TTC549 (cell line): ENCODE measurements around the gene SSNA1.
A peak's percentile ranks its signal among the peaks of the same experiment; 100 is the strongest.

Experiments
- FAIRE-seq: peaks from 2 replicates; lab custom pipeline; 2012; peaks lifted over from hg19 to GRCh38; lab: Jason Lieb, UNC

The SSNA1 gene

DNA sequence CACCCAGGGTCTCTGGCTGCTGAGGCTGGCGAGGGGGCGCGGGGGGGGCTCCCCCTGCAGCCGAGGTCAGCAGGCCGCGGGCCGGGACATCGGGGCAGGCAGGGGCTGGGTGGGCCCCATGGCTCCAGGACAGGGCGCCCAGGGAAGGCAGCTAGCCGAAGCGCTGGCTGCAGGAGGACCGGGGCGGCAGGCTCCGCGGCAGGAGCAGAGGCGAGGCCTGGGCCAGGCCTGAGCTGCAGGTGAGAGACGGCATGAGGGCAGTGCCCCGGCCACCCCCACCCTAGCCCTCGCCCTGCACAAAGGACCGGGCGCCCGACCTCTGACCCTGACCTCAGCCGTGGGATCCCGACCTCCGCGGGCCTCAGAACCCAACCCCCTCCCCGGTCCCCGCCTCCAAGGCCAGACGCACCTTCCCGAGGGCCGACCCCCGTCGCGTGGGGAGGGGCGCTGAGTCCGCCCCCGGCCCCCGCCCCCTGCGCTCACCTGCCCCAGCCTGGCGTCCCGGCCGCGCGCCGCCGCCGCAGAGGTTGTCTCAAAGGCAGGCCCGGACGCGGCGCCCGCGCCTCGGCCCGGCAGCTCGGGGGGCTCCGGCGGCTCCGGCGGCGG lies 33.1 kb downstream of the SSNA1 start:
- FAIRE-seq = no peak

DNA sequence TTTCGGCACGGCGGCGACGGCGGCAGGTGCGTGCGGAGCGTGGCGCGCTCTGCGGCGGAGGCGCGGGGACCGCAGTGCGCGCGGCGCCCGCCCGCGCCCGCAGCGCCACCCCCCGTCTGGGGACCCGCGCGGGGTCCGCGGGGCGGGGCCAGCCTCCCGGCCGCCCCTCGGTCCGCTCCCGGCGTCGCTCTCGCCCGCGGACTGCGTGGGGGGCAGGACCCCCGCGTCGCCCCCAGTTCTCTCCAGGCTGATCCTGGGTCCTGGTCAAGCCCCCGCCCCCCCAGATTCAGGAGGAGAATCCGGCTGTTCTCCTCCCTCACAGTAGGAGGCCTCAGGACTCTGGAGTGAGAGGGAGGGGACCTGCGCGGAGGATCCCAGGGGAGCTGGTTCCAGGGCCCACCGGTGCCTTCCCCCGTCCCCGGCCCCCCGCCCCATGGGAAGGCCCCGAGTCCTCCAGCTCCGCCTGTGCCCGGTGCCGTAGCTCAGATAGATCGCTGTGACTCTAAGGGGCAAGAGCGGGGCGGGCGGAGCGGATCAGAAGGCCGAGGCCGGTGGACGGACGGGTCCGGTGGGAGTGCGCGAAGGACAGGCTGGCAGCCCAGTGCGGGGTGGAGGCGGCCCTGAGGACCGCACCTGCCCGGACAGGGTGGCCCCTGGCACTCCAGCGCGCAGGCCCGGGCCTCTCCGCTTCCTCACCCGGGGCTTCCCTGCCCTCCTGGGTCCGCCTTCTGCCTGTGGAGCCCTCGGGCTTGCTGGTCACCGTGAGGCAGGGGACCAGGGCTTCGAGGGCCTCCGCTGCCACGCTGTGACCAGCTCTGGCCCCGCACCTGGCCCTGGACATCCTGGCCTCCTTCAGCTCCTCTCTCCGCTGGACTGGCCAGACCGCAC lies 34.0 kb downstream of the SSNA1 start, which contains the start of gene RNF208:
RNF208 (minus strand) TSS at position 51 of the 888 bp plus-strand sequence. CDS start 1,028 bp downstream, outside the sequence.
- no peak for FAIRE-seq

DNA sequence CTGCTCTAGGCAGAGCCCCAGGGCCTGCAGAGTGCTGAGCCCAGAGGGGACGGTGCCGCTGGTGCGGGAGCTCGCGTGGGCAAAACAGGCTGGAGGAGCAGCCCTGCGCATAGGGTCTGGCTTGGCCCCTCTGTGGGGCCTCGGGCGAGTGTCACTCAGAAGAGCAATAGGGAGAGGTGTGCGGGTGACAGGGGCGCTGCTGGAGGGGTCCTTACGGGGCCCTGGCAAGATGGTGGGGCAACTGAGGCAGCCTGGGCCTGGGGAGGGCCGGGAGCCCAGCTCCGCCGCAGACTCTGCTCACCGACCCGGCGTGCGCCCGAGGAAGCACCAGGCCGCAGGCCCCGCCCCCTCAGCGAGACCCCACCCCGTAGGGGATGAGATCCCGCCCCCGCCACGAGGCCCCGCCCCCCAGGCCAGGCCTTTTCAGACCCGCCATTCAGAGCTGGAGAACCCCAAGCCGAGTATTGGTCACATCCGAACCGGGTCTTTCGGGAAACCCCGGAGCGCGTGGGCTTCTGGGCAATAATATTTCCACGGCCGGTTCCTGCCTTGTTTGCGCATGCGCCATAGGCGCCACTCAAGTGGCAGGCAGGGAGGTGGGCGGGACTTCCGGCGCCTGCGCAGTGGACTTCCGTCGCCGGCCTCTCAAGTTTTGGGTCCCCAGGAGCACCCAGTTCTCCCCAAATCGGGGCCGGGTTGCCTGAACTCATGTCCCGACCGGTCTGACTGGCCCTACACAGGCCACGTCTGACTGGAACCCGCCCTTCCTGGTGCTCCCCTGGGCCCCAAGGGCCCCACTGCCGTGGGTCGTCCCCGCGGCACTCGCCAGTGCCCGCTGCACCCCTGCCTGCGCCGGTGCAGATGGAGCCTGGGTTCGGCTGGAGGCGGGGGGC lies 34.8 kb downstream of the SSNA1 start:
- peak; percentile 86 for FAIRE-seq

DNA sequence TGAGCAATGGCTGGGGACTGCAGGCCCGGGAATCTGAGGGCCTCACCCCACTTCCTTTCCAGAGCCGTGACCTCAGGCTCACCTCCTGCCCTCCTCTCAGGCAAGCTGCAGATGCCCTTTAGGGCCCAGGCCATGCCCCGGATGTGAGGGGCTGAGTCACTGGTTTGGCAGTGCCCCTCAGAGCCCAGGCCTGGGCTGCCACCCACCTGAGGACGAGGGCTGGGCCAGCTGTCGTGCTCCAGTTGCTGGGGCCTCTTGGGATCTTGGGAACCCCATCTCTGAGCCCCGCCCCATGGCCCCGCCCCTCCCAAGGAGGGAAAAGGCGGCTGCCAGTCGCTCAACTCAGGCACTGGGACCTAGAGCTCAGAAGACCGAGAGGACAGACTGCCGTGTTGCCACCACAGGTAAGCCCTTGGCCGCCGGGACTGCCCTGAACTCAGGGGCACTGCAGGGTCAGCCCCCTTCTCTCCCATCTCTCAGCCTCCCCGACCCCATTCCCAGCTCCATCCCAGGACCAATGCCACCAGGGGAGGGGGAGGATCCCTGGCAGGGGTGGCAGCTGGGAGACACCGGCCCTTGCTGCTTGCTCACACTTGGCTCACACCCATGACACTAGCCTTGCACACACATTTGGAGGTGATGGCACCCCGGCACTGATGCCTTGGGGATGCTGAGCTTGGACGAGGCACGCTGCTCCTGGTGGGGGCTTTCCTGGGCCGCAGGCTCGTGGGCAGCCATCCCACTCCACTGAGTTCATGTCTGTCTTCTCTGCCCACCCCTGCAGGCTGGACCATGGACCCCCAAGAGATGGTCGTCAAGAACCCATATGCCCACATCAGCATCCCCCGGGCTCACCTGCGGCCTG lies 36.6 kb downstream of the SSNA1 start, which contains the start of gene CYSRT1:
CYSRT1 (plus strand) TSS at position 345 of the 865 bp plus-strand sequence; CDS start at position 793, 448 bp downstream.
- no peak for FAIRE-seq

DNA sequence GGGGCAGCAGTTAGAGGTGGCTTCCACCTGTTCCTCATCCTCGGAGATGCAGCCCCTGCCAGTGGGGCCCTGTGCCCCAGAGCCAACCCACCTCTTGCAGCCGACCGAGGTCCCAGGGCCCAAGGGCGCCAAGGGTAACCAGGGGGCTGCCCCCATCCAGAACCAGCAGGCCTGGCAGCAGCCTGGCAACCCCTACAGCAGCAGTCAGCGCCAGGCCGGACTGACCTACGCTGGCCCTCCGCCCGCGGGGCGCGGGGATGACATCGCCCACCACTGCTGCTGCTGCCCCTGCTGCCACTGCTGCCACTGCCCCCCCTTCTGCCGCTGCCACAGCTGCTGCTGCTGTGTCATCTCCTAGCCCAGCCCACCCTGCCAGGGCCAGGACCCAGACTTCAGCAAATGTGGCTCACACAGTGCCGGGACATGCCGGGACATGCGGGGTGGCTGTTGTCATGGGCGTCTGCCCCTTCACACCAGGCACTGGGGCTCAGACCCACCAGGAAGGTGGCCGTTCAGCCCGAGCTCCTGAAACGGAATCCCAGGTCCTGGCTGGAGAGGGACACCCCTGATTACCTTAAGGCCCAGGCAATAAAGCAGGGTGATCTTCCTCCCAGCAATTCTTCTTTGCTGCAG lies 37.3 kb downstream of the SSNA1 start:
- FAIRE-seq = no peak

DNA sequence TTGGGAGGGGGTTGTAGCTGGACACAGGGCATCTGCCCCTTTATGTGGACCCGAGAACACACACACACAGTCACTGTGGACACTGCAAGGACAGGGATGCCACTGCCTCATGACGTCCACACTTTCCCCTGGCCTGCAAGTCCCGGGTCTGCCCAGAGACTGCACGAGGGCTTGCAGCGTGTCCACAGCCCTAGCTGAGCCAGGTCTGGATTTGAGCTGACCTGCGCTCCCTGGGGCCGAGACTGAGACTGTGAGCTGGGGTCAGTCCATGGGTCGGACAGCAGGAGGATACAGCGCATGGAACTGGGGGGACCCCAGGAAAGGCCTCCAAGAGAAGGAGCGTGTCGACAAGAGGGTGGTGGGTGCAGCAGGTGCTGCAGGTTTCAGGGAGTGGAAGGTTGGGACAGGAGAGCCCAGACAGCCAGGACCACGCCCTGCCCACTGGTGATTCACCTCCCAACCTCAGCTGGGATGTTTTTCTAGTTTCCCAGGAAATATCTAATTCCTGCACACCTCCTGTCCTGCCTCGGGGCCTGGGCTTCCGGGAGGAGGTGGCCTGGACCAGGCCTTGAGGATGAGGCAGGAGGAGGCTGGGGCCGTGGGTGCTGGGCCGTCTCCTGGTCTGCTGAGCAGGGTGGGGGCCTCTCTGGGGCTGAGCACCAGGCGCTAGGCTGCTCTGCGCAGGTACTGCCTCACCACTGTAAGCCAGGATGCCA lies 38.0 kb downstream of the SSNA1 start:
- no peak for FAIRE-seq

DNA sequence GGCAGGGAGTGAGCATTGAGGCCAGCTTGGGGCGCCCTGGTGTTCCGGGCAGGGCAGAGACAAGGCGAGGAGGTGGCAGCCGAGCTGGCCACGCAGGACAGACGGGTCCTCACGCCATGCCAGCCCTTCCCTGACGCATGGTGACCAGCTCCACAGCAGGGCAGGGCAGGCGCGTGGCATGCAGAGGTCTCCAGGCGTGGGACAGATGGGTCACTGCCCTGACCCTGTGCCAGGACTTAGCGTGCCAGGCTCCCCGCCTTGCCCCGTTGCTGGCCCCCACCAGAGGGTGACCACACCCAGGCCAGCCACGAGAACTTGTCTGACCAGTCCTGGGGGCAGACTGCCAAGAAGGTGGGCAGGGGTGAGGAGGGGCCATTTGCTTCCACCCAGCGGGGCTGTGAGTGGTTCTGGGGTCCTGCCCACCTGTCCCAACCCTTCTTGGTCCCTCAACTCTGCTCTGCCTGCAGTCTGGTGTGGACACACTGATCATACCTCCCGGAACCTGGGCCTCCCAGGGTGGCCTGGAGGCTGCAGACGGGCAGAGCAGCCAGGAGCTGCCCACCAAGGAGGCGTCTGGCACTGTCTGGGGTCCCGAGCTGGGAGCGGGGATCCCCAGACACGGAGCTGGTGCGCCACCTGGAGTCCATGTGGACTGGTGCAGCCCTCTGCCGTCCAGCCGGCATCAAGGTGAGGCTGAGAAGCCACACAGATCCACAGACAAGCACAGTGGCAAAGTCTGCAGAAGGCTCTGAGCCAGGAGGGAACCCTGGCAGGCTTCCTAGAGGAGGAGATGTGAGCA lies 38.8 kb downstream of the SSNA1 start, which contains the start of gene RNF224:
RNF224 (plus strand) TSS at position 449 of the 799 bp plus-strand sequence. CDS start 834 bp downstream, outside the sequence.
- FAIRE-seq = no peak

GRCh38 chr9:137227853-137228505 lies 39.5 kb downstream of the SSNA1 start:
- FAIRE-seq = no peak

- FAIRE-seq = no peak
Measured at GRCh38 chr9:137228506-137228967, 40.1 kb downstream of the SSNA1 start.

GRCh38 chr9:137228968-137229896 lies 40.8 kb downstream of the SSNA1 start:
- FAIRE-seq = no peak

DNA sequence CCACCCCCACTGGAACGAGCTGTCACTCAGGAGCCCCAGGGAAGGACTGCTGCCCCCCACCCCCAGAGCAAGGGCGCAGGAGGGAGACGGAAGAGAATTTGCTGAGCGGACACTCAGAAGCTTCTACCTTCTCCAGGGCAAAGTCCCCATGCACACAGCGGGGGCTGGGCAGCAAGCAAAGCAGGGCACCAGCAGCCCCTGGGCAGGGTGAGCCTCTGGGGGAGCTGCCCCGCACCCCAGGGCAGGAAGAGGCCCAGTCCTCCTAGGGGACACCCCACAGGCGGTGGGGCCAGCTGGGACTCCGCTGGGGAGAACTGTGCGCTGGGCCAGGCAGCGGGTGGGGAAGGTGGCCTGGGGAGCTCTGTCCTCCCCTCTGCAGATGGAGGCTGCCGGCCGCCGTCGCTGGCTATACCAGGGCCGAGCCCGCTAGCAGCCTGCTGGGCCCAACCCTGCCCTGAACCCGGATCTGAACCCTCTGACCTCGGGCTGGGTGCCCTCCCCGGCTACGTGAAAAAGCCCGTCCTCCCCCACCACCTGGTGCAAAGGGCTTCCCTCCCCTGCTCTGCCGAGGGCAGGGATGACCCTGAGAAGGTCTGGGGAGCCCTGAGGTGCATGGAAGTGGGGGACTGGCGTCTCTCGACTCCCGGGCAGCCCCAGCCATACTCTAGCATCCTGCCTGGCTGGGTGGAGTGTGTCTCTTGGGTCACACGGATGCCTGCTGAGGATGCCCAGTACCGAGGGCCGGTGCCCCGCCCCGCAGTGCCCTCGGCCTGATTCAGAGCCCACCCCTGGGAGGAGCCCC lies 41.6 kb downstream of the SSNA1 start:
- no peak for FAIRE-seq

DNA sequence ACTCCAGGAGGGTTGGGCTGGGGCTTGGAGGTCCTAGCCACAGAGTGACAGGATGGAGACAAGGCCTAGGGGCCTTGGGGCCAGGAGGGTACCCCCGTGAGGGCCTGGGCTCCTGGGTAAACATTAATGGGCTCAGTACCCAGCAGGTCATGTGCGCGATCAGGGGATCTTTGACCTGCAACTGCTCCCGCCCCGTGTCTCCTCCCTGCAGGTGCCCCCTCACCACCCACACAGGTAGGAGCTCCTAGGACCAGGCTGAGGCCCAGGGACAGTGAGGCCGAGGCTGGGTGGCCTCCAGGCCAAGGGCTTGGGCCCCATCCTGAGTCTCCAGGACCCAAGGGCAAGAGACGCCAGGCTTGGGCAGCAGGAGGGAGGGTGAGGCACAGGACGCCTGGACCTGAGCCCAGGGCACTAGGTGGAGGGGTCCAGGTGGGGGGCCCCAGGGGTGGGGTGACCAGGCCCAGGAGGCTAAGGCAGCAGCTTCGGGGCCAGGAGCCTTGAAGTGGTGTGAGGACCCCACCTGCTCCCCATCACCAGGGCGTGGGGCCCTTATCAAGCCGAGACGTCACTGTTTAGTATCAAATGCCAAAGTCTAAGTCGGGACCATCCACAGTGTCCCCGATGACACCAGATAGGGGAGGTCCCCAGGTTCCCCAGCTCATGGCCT lies 42.4 kb downstream of the SSNA1 start, which contains the start of gene SLC34A3:
SLC34A3 (plus strand) TSS at position 197 of the 667 bp plus-strand sequence. CDS start 802 bp downstream, outside the sequence.
- no peak for FAIRE-seq

- no peak for FAIRE-seq
Measured at GRCh38 chr9:137231372-137232039, 43.0 kb downstream of the SSNA1 start.

GRCh38 chr9:137232101-137232500 lies 43.6 kb downstream of the SSNA1 start:
- no peak for FAIRE-seq

DNA sequence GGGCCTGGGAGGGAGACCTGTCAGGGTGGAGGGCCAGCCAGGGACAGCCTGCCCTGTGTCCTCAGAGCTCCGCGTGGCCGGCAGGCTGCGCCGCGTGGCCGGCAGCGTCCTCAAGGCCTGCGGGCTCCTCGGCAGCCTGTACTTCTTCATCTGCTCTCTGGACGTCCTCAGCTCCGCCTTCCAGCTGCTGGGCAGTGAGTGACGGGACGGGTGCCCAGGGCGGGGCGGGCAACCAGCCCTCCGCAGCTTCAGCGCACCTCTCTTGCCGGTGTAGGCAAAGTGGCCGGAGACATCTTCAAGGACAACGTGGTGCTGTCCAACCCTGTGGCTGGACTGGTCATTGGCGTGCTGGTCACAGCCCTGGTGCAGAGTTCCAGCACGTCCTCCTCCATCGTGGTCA lies 44.0 kb downstream of the SSNA1 start:
- FAIRE-seq = no peak
